ENCODE results near the gene TOMM7.

Gene TOMM7

DNA sequence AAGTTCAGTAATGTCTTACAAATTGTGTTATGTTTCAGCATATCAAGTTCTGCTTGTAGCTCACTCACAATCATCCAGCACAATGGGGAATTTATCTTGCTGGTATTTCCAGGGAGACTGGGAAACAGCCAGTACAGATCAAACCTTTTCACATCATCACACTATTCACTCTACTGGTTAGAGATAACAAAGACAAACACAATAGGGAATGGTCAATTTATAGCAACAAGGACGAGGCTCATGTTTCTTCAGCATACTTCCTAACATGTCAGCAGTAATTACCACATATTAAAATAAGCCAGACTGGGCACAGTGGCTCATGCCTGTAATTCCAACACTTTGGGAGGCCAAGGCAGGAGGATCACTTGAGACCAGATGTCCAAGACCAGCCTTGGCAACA lies 38.3 kb downstream of the TOMM7 start:
- DNase-seq (ENCODE audit: low read depth), result no peak

DNA sequence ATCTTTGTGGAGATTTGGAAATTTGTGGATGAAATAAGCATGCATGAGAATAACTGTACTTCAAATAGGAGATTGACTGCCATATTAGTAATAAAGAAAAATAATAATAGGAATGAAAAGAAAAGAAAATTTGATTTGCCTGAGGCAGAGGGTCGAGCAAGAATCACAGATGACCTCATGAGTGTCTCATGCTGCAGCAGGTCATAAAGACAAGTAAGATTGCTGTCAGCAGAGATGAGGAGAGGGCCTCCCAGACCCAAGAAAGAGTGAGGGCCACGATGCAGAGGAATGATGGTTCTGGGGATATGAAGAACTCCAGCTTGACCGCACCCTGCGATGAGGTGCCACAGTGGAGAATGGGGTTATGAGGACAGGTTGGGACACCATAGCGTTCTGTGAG lies 39.2 kb downstream of the TOMM7 start:
- no peak for DNase-seq (ENCODE audit: low read depth)

DNA sequence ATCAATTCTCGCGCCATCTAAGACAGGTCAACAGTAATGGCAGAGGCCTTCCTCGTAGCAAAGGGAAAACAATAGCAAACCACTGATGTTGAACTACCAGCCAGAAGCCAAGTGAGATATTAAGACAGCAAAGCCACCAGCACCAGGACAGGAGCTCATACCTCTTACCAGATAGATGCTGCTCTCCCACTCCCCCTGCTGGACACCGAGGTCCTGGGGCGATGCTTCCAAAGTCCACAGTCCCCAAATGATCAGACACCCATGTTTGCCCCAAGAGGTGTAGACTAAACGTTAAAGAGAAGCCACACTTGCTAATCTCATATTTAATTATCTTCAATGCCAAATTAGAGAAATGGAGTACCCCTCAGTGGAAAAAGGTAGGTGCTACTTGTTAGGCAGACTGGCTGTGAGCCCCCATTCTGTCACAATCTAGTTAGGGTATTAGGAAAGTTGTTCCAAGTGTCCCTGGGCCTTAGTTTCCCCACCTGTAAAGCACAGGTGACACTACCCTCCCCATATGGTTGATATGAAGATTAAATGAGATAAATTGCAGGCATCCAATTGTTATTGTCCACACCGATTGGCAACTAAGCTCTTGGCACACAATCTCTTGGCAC lies 39.9 kb downstream of the TOMM7 start:
- DNase-seq (ENCODE audit: low read depth), result peak; percentile 53

DNA sequence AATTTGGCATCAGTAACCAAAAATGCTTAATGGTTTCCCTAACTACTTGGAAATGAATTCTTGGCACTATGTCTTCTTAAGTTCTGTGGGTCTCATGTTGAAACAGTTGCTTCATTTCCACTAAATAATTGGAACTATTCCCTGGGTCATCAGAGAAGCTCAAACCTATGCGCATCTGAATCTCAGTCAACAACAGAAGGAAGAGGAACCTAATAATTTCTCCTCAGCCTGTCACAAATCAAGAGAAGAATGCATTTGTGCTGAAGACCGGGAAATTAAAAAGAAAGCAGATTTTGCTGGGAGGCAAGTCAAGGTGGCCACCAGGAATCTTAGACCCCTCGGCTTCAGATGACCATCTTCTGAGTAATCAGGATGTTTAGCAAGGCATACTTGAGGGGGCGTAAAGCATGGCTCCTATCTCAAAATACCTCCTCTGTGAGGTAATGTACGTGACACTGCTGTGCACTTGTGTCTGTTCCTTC lies 41.4 kb downstream of the TOMM7 start:
- peak; percentile 90 for DNase-seq (ENCODE audit: low read depth)

DNA sequence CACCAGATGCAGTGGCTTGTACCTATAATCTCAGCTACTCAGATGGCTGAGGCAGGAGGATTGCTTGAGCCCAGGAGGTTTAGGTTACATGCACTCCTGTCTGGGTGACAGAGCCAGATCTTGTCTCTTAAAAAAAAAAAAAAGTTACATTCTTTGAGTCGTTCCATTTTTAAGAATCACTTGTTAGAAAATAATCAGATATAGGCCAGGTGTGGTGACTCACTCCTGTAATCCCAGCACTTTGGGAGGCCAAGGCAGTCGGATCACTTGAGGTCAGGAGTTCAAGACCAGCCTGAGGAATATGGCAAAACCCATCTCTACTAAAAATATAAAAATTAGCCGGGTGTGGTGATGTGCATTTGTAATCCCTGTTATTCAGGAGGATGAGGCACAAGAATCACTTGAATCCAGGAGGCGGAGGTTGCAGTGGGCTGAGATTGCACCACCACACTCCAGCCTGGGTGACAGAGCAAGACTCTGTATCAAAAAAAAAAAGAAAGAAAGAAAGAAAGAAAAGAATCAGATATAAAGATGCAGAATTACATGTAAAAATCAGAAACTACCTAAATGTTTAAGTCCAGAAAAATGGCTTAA lies 42.8 kb downstream of the TOMM7 start:
- peak; percentile 46 for DNase-seq (ENCODE audit: low read depth)

DNA sequence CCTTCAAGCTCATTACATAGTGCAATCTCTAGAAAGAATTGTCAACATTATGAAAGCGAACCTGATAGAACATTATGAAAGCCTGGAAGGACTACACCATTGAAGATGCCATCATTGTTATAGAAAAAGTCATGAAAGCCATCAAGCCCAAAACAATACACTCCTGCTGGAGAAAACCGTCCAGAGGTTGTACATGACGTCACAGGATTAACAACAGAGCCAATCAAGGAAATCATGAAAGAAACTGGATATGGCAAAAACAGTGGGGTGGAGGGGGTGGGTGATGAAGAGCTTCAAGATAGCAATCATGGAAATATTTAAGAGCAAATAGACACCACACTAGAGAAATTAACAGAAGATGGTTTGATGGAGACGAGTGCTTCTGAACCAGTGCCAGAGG lies 45.7 kb downstream of the TOMM7 start:
- no peak for DNase-seq (ENCODE audit: low read depth)

DNA sequence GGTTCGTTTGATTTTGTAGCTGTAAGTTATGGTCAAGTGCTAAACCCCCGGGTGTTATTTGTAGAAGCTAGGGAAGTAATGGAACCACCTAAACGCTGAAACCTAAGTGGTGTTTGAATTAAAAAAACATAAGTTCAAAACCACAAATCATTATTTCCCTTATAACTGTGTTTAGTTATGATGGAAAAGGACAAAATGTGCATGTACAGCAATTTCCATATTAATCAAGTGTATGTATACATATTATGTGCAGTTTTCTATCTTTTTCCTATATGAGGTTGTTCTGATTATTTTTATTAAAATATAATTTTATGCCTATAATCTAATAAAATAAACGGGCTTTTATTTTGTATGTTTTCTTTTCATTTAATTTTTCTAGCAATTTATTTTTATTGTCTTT lies 49.8 kb downstream of the TOMM7 start:
- DNase-seq (ENCODE audit: low read depth), result no peak

DNA sequence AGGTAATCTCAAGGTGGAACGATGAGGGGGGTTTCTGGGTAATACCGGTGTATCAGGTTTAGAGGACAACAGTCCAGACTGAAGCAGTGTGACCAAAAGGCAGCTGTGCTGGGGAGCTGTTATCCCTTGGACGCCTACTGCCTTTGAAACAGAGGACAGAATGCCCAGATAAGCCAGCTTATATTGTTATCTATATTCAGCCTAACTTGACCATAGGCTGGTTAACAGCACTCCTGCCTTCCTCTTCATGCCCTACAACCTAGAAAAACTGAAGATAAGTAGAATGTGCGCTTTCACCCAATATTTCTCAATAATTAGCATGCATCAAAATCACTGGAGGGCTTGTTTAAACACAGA lies 50.8 kb downstream of the TOMM7 start:
- no peak for DNase-seq (ENCODE audit: low read depth)

DNA sequence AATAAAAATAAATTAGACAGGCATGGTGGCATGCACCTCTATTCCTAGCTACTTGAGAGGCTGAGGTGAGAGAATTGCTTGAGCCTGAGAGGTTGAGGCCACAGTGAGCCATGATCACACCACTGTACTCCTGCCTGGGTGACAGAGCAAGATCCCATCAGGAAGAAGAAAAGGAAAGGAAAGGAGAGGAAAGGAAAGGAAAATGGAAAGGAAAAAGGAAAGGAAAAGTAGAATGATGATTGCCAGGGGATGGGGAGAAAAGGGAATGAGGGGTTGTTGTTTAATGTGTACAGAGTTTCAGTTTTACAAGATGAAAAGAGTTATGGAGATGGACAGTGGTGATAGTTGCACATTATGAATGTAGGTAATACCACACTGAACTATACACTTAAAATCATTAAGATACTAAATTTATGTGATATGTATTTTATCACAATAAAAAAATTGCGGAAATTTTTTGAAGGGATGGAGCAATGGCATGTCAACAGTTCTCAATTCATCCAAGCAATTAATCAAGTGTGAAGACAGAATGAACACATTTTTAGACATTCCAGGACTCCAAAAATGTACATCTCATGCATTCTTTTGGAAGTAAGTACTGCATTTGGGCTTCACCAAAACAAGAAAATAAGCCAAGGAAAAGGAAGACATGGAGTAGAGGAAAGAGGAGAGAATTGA lies 51.3 kb downstream of the TOMM7 start:
- DNase-seq (ENCODE audit: low read depth), result no peak

DNA sequence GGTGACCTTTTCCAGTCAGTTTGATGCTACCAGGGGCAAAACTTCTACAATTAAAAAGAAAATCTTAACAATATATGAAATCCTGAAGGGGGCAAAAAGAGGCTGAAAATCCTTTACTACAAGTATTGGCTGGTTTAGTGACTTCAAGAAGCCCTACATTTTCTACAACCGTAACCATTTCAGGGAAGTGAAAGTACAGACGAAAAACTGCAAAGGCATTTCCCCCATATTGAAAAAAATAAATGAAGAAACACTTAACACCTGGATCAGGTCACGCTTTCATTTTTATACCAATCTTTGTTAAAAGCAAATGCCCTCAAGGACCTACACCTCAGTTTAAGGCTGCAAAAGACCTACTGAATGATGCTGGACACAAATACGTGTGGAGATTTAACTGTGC lies 57.0 kb downstream of the TOMM7 start:
- no peak for DNase-seq (ENCODE audit: low read depth)
